NCI-H1694 (cell line): Measurements from ENCODE around the gene RIOX2.

Experiments used
- DNase-seq: peaks from one replicate; lab custom pipeline; 2025; lab: John Stamatoyannopoulos, UW

RIOX2 gene

DNA sequence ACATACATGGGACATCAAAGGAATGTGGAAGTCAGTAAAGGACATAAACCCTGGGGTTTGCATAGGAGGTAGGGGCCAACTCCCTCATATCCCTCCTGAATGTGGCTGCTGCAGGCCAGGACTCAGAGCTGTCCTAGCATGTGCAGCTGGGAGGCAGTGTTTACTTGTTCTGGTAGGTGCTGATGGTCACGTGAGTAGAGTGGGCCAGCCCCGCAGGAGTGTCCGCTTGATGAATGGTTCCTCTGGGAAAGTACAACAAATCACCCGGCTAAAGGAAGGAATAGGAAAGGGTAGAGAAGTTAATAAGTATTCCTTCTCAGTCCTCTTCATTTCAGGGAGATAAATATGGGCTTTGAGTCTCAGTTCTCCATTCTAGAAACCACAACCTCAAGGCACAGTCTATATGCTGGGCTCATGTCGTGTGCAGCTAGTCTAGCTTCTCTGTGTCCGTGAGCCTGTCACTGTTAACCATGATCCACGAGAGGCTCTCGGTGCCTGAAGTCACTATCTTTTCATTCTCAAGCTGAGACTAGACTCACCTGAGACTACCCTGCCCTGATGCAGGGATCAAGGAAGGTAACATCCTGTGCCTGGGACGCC is 17.9 kb downstream of the RIOX2 start:
- DNase-seq, result no peak

DNA sequence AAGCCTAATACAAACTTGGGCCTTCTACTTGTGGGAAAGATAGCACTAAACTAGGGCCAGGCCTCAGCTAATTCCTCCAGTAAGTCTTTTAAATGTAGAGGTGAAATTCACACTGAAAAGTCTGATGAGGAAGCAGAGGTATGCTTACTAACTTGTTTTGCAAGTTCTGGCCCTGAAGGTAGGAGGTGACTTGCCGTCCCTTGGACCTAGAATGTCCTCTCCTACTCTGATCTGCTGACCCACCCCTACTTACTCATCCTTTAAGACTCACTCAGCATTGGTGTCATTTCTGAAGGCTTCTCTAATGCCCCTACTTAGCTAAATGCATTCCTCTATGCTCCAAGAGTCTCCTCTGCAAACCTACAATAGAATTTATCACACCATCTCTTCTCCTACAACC is 19.4 kb downstream of the RIOX2 start:
- no peak for DNase-seq

DNA sequence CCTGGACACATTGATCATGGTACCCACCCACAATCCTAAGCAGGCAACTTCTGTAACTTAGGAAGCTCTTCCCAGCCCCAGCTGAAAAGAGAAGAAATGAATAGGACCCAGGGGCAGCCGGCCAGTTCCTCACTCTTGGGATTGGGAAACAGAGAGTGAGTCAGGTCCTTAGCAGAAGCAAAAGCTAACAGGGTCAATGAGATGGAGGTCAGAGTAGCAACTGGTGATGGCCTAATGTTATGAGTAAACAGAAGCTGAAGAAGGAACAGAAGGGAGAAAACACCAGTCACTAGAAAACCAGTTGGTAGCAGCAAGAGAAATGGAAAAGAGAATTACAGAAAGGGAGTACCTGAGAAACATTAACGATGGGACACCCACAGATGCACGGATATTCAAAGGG is 20.0 kb downstream of the RIOX2 start:
- DNase-seq, result no peak

- no peak for DNase-seq
These were observed 21.9 kb downstream of the RIOX2 start for GRCh38 chr3:97950360-97950759.

- DNase-seq, result no peak
These were observed 22.5 kb downstream of the RIOX2 start for GRCh38 chr3:97949743-97950142.

- DNase-seq, result peak; percentile 54
These were observed 23.1 kb downstream of the RIOX2 start for GRCh38 chr3:97949110-97949485.

- DNase-seq, result no peak
These were observed 23.7 kb downstream of the RIOX2 start for GRCh38 chr3:97948351-97949109.

DNA sequence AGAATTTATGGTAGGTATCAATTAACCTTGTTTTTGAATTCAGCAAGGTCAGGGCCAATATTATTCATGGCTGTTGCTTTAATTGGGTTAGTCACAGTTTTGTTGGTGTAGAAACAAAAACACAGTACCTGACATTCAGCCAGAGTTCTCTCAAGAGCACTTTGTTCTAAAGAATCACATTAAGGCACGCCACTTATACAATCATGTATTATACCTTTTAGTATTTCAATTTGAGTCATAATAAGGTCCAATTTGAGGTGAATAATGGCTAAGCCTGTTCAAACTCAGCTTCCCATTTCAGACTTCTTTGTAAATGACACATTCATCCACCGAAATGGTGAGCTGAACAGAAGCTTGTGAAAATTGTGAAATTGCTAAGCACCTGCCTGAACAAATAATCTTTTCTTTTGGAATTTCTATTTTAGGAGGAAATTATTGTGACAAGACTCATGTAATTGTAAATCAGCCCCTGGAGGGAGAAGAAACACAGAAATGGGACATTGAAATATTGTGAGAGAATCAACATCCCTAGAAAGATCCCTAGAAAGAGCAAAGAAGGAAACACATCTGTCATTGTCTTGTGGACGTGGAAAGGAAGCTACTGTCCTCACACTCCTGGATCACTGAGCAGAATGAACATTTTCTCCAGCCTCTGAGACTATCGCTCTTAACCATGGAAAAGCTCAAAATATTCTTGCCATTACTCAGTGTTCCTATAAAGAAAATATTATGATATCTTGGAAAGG is 29.3 kb downstream of the RIOX2 start:
- no peak for DNase-seq

GRCh38 chr3:97940034-97940433 is 32.2 kb downstream of the RIOX2 start:
- no peak for DNase-seq

DNA sequence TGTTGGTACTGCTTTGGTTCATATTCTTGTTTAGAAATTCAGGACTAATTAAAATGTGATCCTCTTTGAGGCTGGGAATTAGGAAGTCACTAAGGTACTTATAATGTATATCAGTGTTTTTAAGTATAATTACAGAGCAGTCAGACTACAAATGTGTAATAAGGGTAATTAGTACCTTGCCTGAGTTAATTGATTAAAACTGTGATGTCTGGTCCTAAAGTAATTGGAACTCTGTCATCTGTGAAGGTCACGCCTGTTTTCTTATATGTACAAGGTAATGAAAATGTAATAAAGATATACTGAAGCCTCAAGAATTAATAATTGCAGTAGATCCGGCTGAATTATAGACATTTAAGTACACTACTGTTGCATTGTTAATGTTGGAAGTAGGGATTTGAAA is 32.8 kb downstream of the RIOX2 start:
- no peak for DNase-seq

DNA sequence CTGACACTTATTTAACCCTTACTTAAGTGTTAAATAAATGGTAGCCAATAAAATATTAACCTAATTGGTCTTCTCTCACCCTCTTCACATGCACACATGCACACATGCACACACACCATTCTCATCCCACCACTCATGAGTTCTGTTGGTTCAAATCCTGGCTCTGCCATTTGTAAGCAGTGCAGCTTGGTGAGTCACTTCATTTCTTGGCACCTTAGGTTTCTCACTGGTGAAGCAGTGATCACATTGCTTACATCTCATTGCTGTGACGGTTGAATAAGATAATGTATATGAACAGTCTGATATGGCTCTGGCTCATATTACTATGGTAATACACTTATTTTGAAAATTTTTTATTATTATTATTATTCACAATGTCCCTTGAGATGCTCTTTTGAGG is 33.8 kb downstream of the RIOX2 start:
- DNase-seq, result no peak

- no peak for DNase-seq
These were observed 35.0 kb downstream of the RIOX2 start for GRCh38 chr3:97937205-97937604.

GRCh38 chr3:97935842-97936241 is 36.4 kb downstream of the RIOX2 start:
- DNase-seq, result no peak

DNA sequence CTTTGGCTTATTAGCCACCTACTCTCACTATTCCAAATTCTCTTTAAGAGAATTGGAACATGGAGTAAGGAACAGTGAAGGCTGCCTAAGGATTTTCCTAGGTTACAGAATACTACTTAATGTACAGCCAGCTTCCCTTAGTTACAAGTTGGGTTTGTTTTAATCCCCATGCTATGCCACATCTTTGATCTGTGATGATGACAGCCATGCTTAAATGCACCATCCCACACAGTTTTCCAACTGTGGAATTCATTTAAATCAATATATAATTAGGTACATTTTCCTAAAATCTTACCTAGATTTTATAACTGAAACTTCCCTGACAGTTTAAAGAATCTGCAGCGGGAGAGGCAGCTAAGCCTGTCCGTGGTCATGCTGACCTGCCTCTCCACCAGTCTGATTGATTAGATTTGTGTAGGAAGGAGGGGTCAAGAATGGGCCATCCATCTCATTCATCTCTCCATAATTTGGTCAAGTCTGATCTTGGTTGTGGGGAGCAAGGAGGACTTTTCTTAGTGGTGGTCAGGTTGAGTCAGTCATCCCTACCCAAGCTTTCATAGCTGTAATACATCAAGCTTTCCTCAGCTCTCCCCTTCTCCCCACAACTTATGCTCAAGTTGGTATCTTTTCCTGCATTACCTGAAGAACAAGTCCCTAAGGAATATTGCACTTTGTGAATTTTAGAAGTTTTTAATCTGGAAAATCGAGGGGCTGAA is 37.1 kb downstream of the RIOX2 start:
- no peak for DNase-seq

DNA sequence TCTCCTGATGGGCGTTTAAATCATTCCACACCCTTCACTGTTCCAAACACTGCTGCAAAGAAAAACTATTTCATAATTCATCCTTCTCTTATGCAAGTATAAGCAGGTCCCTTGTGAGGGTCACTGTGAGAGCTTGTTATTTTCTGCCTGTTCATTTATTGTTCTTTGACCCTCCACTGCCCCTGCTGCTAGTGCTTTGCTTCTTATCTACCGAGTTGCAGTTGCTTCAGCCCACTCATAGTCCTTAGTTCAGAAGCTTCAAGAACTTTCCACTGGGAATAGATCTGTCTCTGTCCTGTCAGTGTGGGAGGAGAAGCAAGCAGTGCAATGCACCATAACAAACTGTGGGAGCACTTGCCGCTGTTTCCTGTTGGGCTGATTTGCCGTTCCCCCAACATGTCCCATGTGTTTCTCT is 39.8 kb downstream of the RIOX2 start:
- DNase-seq, result no peak

DNA sequence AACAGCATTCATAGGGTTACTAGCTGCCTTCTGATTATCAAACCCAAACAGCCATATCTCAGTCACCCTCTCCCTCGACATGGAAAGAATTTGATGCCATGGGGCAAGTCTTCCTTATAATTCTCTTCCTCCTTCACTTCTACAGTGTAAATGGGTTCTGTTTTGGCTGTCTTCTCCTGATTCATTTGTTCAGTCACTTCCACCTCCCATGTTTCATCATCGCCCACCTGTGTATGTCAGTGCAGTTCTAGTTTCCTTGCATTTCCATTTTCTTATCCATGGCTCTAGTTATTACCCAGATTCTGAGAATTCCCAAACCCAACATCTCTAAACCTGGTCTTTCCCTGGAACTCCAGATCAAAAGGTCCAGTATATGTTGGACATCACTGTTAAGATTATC is 41.0 kb downstream of the RIOX2 start:
- no peak for DNase-seq

DNA sequence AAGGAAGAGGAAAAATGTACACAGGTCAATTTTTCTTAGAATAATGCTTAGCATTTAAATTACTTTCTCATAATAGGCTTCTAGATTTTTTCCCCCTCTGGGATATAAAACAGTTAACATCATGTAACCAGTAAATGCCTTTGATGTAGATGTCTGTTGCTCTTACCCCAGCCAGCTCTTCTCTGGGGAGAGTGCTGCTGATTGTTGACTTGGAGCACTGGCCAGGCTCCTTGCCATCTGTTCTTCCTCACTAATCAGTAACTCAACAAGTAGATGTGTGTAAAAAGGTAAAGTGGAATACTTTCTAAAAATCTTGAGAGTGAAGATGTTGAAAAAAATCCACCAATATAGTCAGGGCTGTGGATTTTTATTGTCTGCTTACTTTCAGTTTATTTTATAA is 42.2 kb downstream of the RIOX2 start:
- no peak for DNase-seq

DNA sequence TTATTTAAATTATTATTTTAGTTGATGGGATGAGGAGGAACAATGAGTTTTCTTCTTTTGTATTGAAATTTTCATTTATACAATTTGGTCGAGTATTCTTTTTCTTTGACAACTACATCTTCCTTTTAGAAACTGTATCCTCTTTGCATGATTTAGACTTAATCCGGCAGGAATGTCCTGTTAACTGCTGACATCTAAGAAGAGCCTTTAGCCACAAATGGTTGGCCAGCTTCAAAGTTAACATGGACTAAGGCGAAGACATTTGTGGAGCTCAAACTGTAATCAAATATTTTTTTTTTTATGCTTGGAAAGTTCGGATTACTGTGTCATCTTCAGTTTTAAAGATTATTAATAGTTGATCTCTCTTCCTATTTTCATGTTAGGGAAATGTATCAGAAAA is 43.2 kb downstream of the RIOX2 start:
- no peak for DNase-seq

- no peak for DNase-seq
These were observed 44.5 kb downstream of the RIOX2 start for GRCh38 chr3:97927704-97928103.

DNA sequence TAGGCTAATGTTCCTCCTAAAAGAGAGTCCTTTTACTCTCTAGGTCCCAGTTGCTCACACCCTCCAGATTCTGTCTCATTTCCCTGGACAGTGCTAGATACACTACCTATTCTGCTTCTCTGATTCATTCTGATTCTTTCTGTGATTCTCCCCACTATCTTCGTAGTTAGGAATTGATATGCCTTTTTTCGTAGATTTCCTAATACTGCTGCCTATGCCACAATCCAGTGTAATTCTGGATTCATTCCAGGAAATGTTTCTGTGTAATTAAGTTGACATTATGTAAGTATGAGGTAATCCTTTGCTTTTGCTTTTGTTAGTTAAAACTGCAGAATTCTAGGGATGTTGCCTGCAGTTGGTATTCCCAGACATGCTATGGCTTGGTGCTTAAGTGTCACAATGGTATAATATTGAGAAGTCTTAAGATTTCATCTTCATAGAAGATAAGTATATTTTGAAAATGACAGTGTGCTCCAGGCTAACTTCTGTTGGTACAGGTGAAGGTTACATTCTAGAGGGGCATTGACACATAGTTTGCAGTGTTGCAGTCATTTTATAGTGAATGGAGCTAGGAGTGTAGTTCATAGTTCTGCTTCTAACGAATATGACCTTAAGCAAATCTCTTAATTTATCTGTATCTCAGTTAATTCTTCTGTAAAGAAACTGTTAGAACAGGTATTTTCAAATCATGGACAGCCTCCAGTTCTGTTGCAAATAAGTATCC is 54.3 kb downstream of the RIOX2 start:
- no peak for DNase-seq

DNA sequence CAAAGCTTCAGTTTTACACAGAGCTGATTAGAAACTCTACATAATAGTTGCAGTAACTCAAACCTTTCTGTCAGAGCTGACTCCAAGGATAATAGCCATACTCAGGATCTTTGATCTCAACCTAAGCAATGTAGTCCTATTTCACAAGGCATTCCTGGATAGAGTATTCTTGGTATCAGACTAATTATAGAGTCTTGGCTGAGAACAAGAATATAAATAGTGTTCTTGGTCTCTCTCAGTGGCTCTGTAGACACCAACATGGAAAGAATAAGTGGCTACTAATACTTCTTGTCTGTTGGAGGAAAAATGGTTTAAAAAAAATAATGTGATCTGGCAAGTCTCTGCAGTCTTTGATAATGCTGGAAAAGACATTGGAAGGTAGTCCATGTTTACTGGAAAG is 55.7 kb downstream of the RIOX2 start:
- no peak for DNase-seq

- no peak for DNase-seq
These were observed 57.8 kb downstream of the RIOX2 start for GRCh38 chr3:97914388-97914787.
